ENCODE data around the gene MAGI1.

Gene MAGI1

DNA sequence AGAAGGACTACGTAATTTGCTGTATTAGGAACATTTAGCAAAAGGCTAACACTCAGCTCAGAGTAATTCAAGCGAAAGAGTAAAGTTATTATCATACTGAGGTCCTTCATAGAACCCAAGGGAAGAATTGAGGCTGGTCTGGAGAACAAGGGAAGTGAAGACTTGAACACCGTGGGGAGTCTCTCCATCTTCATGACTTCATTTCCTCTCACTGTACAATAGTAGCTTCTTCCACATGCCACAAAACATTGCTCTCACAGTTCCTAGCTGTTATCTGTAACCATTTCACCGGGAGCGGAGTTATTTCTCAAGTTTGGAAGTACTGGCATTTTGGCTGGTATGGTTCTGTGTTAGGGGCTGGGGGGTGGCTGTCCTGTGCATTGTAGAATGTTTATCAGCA is 69.7 kb downstream of the MAGI1 start:
- no peak for DNase-seq

DNA sequence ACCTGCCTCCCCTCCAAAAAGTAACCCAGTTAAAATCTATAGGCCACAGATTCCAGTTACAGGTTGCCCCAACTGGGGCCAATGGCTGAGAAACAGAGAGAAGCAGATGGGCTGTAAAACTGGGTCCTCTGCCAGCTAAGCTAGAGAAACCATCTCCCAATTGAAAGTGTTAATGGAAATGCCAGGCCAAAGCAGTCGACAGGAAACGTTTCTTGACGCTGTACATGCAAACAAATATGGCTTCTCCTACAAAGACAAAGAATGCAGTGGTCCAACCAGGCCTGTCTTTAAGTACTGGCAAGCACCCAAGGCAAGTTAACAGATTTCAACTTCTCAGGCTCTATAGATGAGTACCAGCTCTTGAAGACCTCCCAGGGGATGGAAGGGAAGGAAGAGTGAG is 71.3 kb downstream of the MAGI1 start:
- DNase-seq, result no peak

DNA sequence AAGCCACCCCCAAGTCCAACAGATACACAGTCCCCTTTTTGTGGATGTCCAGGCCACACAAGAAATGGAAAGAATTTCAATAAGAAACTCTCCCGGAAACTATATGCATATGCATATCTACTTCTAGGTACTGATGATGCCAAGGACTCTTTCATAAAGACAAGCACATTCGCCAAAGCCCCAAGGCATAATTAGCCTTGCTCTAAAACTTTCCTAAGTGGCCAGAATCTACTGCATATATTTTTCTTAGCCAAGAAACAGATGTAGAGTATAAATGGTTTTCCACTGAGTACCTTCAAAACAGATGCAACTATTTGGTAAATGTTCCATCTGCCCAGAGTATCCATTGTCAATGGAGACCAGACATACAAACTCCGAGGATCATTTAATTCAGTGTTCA is 73.9 kb downstream of the MAGI1 start:
- DNase-seq, result no peak

DNA sequence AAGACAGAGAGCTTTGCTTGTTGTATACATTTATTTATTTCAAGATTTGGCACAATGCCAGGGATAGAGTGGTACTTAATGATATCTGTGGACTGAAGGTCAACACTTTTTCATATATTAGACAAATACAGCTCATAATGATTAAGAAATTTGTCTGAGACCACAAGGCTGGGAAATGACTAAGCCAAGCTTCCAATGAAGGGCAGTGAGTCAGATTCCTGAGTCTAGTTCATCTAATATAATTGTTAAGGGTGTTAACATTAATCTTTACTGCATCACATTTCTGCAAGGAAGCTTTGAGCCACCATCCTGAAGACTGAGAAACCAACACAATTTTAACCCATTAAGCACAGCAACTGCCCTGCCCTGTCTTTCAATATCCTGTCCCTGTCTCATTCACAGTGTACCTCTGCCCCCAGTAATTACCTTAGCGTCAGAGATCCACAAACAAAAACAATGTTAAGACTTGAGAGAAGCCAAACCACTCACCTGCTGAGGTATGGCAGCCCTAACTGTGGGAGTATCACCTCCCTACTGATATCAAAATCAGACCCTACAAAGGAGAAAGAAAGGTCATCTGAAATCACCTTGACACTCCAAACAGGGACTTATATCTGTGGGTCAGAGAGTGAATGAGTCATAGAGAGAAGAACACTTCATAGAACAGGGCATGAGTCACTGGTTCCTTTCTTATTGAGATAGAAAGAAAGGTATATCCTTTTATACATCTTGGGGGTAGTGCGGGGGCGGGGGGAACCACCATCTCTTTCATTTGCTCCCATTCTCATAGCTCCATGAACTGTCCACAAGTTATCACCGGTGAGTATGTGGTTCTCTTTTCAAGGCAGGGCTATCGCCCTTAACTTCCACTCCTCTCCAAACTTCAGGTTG is 74.7 kb downstream of the MAGI1 start:
- DNase-seq, result no peak

DNA sequence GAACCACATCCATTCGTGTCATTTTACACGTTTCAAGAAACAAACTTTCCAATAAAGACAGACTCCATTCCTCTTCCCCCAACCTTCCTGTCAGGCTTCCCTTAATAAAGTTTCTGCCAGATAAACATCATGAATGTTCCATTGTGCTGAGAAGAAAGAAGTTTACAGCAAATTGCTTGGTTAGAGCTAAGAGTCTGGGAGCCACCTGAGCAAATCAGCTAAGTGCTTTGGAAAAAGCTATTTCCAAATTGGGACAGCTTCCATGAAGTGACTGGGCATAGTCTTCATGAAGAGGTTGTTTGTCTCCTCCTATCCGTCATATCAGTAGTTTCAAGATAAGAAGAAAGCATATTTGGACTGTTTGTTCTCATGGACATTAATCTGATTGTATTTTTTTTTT is 77.0 kb downstream of the MAGI1 start:
- no peak for DNase-seq

DNA sequence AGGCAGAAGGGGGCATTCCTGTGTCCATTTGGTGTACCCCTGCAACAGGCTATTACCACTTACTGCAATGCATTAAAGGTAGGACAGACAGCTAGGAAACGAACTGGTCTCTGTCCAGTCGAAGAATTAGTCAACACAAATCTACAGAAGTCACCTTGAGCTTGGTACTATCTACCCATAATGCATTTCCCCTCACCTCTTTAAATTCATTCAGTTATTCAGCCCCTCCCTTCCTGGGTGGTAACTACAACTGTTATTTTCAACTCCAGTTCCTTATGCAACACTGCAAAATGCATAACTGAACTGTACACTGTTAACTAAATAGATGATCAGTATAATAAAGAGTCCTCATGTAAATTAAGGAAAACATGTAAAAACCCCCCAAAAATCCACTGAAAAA is 77.6 kb downstream of the MAGI1 start:
- DNase-seq, result no peak

DNA sequence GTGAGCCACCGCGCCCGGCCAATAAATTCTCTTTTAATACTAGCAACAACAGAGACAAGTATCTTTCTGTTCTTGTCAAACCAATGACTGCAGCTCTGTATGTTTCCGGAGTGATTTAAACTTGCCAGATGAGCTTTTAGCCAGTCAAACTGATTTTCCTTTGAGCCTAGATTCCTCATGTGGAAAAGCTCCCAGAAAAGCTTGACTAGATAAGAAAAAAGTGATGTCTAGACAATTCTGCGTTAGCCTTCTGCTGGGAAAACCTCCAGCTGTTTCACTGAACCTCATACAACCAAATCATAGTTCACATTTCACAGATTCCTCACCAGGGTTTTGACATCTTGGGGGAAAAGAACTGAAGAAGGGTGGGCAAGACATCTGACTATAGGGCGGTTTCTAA is 78.6 kb downstream of the MAGI1 start:
- no peak for DNase-seq

DNA sequence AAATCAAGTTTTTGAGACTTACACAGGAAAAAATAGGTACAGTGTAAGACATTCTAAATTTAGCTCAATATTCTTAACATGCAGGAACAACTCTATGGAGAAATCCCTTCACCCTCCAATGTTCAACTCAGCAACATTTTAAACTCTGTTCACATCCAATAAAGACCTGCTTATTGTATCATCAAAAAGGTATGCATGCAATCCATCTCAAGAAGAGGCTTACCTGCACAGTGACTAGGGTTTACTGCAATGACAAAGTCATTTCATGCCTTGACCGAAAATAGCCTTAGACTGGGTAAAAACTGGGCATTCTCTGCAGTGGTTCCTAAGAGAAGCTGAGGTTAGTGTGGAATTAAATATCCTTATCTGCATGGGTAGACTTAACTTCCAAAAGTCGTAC is 80.5 kb downstream of the MAGI1 start:
- DNase-seq, result no peak

DNA sequence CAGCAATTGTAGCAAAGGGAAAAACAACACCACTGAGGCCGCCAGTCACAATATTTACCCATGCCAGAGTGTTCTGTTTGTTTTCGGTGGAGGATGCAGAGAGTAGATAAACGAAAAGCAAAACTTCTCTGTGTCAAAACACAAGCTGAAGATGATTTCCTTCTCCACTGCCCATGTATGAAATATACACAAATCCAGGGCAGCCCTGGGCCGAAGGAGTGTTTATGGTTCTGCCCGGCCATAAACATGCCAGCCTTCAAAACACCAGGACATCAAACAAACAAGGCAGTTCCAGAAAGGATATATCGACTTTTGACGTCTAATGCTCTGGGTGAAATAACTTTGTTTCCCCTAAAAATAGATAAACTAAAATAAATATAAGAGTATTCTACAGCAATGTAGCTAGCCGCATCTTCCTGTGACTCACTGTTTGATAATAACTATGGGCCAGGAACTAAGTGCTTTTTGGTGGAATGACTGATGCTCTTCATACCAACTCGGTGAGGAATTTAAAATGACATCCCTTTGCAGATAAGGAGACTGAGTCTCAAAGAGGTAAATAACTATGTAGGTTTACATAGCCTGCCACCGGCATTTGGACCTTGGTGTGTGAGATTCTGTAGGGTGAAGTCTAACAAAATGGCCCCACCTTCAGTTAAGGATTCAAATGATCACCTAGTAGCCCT is 82.8 kb downstream of the MAGI1 start:
- no peak for DNase-seq

DNA sequence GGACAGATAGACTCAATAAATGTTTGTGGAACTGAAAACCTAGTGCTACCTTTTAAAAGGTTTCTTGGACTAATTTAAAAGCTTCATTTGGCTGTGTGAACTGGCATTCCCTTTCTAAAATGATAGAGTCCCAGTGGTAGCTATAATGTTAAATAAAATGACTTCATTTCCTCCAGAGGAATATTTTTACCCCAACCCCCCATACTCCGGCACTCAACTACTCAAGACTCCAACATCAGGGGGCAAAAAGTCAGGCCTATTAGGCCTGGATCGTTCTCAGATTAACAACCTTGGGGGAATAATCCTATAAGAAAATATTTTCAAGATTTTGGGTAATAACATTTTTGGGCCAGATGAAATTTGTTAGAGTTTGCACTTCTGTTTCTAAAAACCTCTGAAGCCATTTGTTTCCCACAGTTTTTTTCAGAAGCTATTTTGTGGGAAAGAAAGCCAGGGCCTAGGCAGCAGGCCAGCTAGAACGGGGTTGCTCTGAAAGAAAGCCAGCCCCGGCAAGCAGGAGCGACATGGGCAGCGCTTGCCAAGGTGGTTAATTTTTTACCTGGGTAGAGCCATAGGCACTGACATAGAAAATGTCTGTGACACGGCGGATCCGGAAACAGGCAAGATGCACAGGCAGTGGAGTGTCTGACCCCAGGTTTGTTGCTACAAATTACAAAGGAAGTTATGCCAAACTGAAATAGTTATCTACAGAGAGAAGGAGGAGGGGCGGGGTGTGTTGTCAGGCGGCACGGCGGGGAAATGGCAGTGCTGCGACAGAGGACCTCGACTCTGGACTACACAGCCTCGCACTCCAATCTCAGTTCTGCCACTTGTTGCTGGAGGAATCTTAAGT is 84.6 kb downstream of the MAGI1 start:
- DNase-seq, result no peak

DNA sequence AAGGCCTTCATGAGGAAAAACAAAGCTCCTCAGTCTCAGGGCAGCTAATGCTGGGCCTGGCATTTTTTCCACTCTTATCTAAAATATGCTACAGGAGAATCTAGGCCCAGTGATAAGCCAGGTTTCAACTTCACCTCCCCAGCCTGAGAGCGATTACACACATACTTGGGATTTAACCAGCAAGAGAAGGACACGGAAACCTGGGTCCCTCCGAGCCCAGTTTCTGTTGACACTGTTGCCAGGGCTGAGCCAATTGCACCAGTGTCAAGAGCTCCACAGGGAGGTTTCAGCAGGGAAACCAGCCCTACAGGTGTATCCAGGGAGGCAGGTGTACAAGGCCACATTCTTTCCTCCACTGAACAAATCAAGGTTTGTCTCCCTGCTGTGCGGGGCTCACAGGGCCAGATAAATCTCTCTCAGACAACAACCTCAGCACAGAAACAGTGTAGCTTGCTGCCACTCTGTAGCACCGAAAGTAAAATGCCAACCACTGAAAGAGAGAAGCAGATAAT is 85.4 kb downstream of the MAGI1 start:
- DNase-seq, result no peak

DNA sequence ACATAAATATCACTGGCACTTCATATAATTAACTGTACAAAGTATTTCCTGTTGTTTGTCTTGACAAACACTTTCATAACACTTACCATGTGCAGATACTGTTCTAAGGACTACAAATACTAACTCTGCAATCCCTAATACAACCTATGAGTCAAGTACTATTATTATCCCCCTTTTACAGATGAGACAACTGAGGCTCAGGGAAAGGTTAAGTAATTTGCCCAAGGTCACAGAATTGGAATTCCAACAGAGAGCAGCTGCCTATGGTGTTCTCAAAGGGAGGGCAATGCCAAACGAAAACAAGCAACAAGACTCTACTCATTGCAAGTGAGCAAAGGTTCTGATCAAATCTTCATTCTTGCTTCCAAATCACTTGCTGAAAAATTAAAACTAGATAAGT is 85.9 kb downstream of the MAGI1 start:
- DNase-seq, result no peak

DNA sequence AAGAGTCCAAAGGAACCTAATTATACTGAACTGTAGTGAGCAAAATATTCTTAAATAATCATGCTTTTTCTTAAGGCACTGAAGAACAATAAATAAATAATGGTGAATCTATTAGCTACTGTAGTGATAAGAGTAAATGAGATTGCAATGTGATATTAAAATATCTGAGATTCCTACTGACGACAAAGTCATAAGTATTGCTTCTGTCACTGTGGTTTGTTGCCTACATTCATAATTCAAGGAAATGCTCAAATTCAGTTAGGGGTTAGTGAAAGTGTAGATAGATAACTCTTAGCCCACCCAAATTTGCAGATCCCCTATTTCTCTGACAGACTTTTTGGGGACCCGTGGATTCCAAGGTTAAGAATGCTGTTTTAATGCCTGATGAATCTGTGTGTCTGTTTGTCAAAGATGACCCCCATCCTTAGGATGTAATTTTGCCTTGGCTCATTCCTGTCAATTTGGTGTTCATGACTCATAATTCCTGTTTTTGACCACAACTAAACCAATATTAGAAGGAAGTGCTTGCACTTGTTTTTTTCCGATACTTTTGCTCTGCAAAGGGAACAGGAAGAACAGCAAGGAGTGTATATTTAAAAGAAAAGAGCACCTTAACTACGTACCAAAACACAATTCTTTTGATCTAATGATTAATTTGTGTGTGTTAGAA is 86.7 kb downstream of the MAGI1 start:
- DNase-seq, result no peak

DNA sequence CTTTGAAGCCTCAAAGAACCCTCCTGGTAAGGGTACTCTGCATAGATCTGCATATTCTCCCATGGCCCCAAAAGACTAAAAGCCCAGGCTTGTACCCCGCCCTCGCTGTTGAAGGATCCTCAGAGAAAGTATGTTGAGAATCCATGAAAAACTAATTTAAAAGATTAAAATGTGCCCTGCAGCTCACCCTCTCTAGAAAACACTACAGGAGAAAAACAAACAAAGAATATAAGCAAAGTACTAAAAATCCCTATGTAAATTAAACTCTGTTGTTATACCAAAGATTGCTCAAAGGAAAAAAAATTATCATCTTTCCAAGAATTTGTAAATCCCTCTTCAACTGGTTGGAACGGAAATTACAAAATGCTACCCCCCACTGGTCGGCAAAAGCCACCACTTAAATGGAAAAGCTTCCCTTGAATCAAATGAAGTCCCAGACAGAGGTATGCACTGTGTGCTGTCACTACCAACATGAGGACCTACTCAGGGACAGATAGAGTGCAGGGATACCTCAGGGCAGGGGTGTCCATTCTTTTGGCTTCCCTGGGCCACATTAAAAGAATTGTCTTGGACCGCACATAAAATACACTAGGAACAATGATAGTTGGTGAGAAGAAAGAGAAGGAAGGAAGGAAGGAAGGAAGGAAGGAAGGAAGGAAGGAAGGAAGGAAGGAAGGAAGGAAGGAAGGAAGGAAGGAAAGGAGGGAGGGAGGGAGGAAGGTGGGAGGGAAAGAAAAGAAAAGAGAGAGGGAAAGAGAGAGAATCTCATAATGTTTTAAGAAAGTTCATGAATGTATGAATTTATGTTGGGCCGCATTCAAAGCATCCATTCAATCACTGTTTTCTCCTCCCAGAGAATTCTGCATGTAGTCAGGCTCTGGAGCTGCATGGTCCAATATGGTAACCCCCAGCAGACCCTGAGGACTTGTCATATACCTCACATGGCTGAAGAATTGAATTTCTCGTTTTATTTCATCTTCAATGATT is 88.1 kb downstream of the MAGI1 start:
- DNase-seq, result no peak

DNA sequence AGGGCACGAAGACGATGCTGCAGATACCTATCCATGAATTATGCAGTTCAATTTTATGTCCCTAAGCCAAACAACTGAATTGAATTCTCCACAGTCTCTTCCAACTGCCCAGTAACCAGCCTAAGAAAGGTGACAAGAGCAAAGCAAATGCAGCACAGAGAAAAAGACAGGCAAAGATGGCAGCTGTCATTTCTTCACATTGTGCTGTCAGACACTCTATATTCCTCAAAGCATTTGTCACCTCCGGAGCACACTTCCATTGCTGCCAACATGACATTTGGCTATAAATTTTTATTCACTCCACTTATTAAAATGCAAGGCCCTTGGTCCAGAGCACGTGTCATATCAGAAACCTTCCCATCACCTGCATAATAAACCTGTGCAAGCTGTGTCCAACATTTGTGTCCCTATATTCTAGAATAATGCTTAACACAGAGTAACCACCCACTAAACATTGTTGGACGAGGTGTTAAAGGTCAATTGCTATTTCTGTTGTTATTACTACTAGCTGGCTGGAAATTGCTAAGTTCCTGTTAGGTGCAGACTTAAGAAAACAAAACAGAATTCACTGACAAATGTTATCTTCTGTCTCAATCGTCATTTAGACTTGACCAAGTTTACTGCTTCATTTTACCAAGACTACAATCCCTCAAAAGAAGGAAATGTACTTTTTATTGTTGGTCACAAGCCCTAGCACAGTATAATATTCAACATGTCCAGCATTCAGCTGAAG is 89.7 kb downstream of the MAGI1 start:
- DNase-seq, result no peak

DNA sequence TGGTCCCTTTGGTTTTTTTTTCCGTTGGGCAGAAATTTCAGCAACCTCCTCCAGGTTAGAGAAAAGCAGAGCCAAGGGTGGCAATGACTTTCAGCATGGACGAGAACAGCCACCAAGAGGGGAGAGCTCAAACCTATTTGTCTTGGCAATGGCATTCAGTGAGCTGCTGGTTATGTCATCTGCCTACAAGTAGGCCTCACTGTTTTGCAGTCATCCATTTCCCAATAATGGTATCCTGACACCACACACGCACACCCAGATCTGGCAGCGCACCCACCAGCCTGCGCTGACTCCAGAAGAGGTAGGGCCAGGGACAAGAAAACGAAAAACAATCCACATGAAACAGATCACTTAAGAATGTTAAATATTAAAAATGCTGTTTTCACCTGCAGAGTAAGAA is 92.3 kb downstream of the MAGI1 start:
- no peak for DNase-seq

DNA sequence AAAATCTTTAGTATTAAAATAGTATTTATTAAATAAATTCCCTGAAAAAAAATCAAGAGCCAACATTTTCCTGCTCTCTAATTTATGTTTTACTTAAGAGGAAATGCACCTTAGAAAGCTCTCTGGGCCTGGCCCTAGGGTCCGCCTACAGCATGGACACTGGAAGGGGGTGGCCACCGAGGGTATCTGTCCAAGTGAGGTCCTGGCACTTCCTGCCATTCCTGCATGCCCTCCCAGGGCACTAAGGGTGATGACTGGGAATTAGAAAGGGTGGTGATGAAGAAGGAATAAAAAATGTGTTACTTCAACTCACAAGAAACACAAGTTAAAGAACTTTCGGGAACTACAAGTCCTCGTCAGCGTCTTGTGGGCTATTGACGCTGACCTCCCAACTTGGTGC is 92.8 kb downstream of the MAGI1 start:
- no peak for DNase-seq

DNA sequence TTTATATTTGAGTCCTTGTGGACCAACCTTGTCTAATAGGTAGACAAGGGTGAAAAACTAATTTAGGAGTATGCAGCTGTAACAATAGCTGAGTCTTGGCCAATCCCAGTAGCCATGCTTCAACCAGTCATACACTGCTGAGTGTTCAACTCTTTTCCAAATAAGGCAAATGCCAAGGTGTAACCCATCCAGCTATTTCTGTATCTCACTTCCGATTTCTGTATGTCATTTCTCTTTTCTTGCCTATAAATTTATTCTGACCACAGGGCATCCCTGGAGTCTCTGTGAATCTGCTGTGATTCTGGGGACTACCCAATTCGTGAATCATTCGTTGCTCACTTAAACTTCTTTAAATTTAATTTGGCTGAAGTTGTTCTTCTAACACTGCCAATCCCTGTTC is 93.2 kb downstream of the MAGI1 start:
- DNase-seq, result no peak

DNA sequence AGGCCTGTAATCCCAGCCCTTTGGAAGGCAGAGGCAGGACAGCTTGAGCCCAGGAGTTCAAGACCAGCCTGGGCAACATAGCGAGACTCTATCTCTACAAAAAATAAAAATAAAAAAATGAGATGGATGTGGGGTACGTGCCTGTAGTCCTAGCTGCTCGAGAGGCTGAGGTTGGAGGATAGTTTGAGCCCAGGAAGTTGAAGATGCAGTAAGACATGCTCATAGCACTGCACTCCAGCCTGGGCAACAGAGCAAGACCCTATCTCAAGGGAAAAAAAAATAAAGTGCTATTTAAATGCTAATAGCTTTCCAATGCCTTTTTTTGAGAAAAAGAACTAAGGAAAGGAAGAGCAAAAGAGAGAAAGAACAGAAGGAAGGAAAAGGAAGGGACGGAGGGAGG is 94.5 kb downstream of the MAGI1 start:
- DNase-seq, result no peak

DNA sequence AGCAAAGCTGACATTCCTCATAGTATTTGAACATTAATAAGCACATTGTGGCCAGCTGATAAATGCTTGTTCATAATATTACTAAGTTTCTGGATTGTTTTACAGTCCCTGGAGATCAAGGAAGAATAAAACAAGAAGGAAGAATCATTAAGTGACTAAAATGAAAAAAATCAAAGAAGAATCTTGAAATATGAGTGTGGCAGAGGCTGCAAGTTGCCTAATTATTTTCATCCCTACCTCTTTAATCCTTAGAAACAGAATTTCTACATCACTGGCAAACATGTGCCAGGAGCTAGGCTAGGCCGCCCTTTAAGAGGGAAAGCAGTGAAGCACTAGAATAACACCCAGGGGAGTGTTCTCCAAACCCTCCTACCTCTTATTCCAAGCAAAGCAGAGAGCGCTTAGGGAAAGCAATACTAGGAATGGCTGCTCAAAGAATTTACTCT is 98.9 kb downstream of the MAGI1 start:
- DNase-seq, result no peak

DNA sequence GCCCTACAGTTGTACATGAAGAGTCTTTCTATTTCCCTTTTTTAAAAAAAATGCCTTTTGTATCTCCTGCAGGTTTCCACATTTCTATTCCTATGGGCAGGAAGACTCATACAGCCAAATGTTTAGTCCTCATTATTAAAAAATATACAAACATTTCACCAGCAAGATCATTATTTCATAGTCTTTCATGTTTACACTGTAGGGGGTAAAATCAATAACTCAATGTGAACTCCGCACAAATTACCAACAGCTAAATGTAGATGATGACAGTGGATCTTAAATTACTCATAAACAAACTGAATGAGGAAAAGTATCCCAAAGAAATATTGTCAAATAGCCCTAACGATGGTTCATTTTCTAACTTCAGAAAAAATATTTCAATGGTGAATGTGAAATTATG is 99.5 kb downstream of the MAGI1 start:
- no peak for DNase-seq

All from CD4-positive, alpha-beta T cell treated with Interleukin-1 beta for 1 hour (primary cell).